Kidney tubule cell (primary cell): ENCODE data around the gene ADH1C.
"Not testable (repeated sequence)": the region's sequence is repeated elsewhere in the genome, so short reads cannot be mapped to it uniquely, and the experiment has no call there.

ENCODE experiments used
- DNase-seq: peaks from one replicate; pipeline ENCODE4 v3.0.0-alpha.2; 2018; ENCODE audit warnings: low spot score

The ADH1C gene

DNA sequence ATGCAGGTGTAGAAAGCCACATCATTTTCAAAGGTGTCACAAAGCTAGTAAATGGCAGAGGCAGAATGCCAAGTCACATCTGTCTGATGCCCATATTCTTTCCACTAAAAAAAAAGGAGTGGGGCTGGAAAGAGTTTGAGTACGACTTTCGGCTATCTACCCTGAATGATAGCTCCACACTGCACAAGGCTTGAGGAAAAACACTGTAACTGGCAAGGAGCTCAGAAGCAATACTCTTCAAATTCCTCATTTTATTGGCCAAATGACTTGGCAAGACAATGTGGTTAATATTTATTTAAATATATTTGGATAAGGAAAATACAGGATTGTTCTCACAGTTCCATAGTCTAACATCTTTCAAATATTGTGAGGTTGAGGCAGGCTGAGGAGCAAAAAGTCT is 5.4 kb upstream of the ADH1C start:
- DNase-seq: no peak

DNA sequence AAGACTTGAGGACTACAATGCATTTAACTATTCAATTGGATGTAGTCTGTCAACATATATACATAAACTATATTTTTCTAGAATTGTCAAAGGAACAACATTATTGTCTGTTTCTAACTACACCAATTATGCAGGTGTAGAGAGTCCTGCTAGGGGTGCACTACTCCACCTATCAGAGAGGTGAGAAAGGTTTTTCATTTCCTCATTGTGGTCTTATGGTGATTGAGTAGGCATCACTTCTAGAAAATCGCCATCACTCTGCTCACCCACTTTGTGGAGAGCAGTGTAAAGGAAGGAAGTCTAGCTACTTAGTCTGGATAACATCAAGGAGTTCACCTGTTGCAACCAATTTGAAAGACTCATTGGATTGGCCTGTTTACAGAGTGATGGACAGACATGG is 4.4 kb upstream of the ADH1C start:
- no peak for DNase-seq

DNA sequence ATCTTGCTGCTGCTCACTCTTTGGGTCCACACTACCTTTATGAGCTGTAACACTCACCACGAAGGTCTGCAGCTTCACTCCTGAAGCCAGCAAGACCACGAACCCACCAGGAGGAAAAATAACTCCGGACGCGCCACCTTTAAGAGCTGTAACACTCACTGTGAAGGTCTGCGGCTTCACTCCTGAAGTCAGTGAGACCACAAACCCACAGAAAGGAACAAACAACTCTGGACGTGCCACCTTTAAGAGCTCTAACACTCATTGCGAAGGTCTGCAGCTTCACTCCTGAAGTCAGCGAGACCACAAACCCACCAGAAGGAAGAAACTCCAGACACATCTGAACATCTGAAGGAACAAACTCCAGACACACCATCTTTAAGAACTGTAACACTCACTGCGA is 3.6 kb upstream of the ADH1C start:
- DNase-seq: not testable (repeated sequence)

DNA sequence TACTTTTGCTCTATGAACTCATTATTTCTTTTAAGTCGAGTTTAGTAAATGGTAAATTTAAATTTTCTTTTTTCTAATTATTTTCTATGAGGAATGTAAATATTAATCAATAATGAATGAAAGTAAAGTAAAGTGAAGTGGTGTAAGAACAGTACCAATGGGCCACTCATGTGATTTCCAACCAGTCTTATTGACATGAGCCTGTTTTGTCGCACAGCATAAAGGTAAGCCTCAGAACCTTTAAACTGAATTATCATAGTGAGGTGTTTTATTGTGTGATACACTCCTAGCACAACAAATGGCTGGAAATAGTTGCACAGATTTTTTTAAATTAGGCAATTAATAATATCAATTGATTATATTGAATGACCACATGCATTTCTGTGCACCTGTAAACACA is 1.1 kb downstream of the ADH1C start:
- no peak for DNase-seq

DNA sequence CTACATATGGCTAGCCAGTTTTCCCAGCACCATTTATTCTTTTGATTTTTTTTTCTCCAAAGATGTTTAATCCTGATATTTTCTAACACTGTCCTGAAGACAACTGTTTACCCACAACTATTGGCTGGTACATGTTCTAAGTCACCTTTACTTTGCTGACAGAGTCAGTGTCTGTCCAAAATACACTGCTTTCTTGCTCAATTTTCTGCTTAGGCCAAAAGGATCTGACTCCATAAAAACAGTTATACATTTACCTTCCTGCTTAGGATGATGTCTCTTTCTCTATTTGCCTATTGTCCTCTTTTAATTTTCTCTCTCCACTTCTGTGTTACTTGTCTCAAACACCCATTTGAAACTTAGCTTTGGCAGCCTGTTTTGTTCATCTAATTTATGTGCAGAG is 3.2 kb downstream of the ADH1C start:
- no peak for DNase-seq

DNA sequence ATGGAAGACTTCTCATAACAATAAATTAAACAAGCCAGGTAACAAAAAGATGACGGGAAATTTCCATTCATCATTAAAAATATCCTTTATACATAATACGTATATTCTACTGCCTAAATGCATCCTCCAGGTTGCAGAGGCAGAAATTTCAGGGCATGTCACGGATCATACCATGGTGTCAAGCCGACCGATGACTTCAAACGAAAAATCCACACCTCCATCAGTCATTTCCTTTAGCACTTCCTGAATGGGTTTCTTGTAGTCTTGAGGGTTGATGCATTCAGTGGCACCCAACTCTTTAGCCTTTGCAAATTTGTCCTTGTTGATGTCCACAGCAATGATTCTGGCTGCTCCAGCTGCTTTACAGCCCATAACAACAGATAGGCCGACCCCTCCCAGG is 9.9 kb downstream of the ADH1C start:
- DNase-seq: not testable (repeated sequence)

DNA sequence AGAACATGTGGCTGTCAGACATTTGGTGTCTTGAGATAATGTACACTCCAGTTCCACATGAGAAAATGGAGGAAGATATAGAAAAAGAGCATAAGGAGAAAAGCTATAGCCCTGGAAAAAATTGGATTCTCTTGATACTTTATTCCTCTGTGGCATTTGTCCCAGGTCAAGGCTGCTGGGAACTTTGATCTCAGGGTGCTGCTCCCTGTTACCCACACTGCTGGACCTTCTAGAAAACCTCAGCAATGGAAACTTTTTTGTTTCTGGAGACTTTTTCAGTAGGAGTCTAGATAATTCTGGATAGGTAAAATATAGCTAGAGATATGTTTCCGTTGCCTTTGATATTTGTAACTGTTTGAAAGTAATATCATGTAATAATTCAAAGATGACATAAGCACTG is 11.1 kb downstream of the ADH1C start:
- DNase-seq: no peak

DNA sequence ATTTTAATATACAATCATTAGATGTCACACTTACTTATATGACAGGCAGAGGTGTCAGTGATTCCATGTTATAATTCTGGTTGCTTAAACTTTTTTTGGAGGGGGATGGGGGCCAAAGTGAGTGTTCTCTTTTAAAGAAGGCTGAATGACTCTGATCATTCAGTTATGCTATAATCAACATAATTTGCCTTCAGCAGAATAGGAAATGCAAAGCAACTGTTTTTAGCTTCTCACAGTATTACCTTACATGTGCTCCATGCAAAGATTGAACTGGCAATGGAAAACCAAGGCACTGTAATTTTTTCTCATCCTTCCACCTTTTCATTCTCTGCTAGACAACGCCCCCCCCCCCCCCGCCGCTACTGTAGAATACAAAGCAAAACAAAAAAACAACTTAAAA is 13.4 kb downstream of the ADH1C start:
- DNase-seq: no peak

DNA sequence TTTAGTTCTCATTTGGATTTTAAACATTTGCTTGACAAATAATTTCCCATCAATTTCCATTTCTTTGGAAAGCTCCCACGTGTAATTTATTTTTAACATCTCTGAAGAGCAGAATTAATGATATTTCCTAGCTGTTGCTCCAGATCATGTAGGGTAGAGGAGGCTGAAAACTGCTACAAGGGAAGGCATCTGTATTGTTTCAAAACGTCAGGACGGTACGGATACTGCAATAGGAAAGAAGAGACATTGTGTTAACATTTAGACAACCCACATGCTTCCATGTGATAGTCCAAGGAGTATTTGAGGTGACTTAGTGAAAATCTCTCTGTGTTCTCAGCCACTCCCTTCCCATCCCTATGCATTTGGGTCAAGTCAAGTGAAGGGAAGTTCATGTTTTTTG is 16.0 kb downstream of the ADH1C start:
- no peak for DNase-seq

DNA sequence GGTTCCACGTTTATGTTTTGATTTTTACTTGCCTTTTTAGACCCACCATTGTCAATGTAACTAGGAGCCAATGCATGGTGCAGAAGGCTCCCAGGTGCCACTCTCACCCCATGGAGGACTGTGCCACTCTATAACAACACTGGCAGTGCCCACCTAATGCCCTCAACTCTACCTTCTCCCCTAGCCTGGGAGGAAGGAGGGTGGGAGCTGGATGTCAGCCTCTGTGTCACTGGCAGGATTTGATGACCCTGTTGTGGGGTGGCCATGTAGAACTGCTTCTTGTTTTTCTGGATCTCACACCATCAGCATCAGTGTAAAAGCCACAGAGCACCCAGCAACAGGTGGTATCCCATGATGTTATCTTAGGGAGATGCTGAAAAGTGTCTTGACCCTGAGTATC is 17.7 kb downstream of the ADH1C start:
- no peak for DNase-seq

DNA sequence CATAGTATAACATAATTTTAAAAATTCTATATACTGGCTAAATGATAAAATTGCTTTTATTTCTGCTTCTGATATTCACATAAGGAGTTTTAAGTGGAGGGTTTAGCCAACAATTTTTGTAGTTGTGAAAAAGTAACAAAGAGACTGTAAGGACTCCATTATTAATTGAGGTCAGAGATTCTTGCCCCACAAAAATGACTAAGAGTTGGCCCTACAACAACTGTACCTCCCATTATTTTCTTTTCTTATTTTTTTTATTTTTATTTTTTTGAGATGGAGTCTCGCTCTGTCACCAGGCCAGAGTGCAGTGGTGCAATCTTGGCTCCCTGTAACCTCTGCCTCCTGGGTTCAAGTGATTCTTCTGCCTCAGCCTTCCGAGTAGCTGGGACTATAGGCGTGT is 21.9 kb downstream of the ADH1C start:
- no peak for DNase-seq

DNA sequence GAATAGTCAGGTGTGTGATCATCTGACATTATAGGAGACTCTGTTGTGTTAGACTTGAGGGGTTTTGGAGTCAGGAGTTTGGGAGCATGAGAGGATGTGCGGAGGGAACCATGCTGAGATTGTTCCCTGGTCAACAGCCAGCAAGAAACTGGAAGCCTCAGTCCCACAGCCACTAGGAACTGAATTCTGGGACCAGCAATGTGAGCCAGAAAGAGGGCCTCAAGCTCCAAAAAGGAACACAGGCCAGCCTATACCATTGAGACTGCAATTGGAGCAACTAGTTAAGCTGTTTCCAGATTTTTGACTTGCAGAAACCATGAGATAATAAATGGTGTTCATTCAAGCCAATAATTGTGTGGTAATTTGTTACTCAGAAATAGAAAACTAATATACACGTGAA is 22.7 kb downstream of the ADH1C start:
- no peak for DNase-seq

DNA sequence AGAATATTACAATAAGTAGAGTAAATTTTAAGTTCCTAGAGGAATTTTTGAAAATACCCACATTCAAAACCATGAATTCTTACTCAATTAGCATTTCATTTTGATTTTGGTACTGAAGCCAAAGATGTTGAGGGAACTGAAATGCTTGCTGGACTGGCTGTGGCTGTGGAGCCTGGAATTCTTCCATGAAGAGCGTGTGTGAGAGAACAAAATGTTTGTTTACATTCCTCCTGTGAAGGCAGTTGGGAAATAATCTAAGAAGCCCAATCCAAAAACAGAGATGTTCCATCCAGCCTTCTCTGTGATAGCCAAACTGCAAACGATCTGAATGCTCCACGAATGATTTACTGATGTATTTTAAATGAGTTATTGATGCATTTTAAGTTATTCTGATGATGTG is 27.6 kb downstream of the ADH1C start:
- no peak for DNase-seq

DNA sequence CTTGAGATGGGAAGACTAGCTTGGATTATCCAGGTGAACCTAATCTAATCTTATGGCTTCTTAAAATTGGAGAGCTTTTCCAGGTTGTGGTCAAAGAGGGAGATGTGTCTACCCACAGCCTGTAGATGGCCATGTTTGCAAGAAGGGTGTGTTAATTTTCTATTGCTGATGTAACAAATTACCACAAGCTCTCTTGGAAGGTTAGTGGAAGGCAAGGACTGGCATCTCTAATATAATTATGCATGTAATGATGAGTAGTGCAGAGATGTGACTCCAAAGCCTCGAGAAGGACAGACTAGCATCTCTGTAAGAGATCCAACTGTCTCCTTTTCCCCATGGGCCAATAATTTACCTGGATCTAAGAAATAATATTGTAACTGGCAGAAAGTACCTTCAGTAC is 28.2 kb downstream of the ADH1C start:
- DNase-seq: no peak

DNA sequence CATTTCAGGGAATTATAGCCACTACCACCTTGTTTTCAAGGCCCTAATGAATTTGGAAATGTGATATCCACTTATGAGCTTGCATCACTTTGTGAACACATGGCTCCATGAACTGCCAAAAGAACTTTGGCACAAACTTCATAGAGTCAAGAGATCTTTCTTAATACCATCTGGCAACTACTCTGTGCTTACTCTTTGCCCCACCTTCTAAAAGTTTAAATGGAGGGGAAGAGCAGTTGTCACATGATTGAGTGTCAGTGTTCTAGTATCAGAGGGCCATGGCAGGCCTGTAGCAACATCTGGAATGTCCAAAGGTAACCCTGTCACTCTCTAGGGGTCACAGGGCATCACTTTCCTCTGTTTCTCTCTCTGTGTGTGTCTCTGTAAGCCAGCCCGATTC is 28.8 kb downstream of the ADH1C start:
- DNase-seq: no peak

DNA sequence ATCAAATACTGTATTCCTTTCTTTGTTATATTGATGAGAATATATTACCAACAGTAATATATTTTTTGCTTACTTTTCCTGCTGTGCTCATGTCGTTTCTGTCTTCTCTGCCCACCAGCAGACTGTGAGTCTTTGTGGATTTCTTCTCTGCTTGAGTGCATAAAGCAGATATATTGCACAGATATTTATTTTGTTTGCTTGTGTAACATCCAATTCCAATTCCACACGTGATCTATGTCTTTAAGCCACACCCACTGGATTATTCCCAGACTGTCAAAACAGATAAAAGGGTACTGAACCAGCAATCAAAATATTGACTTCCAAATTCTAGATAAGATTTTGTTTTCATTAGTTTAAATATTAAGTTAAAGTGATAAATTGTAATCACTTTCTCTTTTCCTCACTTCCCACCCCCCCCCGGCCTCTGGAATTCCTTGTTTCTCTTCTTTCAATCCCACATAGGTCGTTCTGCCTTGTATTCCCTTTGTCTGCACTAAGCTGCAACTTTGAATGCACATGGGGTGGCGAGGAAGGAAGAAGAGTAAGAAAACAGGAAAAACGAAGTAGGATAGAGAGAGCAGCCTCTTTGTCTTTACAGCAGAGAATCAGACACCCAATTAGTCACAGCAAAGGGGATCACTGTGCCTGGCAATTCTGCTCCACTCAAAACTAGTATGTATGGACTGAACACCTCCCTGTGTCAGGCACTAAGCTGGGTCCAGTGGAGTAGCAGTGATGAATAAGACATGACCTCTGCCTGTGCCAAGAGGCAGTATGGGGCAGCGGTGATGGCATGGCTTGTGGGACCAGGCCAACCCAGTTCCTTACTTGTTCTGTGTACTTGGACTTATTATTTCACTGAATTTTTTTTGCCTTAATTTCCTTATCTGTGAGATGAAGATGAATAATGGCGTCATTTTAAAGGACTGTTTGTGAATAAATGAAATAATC is 31.0 kb downstream of the ADH1C start, which contains the start of gene ADH1B:
TSS of gene ADH1B (minus strand) at position 161 of the 951 bp plus-strand sequence. CDS start at position 91, 70 bp downstream.
- DNase-seq: no peak

DNA sequence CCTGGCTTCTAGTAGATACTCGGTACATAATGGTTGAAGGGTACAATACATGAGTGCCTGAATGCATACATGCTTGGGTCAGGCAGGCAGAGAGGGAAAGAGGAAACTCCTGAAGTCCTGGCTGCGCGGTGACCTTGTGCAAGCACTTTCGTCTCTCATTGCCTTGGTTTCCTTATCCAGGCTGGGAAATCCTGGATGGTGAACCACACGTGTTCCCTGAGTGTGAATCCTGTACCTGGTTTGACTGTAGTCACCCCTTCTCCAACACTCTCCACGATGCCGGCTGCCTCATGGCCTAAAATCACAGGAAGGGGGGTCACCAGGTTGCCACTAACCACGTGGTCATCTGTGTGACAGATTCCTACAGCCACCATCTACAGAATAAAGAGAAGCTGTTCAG is 34.7 kb downstream of the ADH1C start:
- DNase-seq: not testable (repeated sequence)

DNA sequence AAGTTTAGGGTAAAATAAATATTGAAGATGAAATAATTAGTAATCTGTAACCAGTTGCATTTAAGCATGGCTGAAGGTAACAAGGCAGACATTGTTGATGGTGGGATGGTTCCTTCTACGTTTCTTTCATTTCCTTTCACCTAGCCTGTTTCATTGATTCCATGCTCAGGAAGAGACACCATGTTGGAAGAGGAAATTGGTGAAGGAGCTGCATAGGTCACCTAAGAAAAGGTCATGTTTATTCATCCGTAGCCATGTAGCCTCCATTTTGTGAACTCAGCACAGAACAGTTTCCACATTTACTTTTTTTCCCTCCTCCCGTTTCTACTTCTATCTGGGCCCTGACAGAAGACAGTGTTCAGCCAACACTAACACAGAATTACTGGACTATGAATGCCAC is 35.2 kb downstream of the ADH1C start:
- no peak for DNase-seq

DNA sequence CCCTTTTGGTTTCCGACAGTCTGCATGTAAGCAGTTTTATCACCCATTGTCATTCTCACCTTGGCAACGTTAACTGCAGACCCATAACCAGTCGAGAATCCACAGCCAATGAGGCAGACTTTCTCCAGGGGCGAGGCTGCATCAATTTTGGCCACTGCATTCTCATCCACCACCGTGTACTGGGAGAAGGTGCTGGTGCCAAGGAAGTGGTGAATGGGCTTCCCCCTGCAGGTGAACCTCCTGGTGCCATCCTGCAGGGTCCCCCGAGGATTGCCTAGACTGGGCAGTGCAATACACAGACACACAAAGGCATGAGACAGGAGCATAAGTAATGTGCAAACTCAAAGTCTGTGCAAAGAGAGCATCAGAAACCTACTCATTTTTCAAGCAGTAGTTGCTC is 36.7 kb downstream of the ADH1C start:
- no peak for DNase-seq

DNA sequence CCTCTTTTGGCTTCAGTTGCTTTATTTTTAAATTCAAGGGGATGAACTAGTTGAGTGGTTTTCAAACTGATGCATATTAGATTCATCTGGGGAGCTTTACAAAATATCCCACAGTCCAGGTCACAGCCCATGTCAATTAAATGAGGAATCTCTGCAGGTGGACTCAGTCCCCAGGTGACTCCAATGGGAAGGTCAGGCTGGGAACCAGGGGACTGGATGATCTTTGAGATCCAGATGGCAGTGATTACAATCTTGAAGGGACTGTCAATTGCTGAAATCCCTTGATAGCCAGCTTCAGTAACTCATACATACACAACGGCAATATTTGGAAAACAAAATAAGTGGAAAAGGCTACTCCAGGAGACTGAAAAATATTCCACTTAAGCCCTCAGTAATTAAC is 38.3 kb downstream of the ADH1C start:
- no peak for DNase-seq

DNA sequence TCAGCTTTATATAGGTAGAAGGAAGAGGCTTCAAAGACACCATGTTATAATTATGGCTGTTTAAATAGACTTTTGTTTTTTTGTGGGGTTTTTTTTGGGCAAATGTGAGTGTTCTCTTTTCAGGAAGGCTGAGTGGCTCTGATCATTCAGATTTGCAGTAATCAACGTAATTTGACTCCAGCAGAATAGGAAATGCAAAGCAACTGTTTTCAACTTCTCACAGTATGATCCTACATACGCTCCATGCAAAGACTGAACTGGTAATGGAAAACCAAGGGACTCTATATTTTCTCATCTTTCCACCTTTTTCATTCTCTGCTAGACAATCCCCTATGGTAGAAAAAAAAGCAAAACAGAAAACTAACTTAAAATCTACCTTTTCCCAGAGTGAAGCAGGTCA is 42.2 kb downstream of the ADH1C start:
- DNase-seq: no peak

DNA sequence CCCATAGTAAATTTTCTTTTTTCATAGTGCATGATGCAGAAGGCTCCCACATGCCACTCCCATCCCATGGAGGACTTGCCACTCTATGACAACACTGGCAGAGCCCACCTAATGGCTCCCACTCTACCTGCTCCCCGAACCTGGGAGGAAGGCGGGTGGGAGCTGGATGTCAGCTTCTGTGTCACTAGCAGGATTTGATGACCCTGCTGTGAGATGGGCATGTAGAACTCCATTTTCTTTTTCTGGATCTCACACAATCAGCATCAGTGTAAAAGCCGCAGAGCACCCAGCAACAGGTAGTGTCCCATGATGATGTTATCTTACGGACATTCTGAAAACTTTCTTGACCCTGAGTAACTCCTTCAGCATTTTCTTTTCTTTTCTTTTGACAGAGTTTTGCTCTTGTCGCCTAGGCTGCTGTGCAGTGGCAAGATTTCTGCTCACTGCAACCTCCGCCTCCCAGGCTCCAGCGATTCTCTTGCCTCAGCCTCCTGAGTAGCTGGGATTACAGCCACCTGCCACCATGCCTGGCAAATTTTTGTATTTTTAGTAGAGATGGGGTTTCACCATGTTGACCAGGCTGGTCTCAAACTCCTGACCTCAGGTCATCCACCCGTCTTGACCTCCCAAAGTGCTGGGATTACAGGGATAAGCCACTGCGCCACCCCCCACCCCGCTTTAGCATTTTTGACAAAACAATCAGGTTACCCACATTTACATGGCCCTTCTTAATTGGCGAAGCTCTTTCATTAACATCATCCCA is 46.7 kb downstream of the ADH1C start:
- no peak for DNase-seq
